Naive B cell (primary cell): ENCODE measurements around the gene ARL4C. TPM values are rescaled to one million over a fixed set of nuclear protein-coding genes. Genes with fewer than 3 reads are reported as not detected.
A peak's percentile ranks its signal among the peaks of the same experiment; 100 is the strongest.

ENCODE experiments used
- ATAC-seq, 2 donors: fragments of 150-1000 bp; cut with Tn5 transposase; 2 replicates each; pipeline ENCODE4 v1.10.0; 2021; ENCODE audit warnings: low read depth in 2 of 2, mild to moderate bottlenecking in 2 of 2, moderate library complexity in 2 of 2
- DNase-seq: peaks from one replicate; pipeline ENCODE4 v3.0.0; 2022
- H3K27ac Mint-ChIP-seq, 6 donors: one replicate each; pipeline ENCODE4 v1.8.0; 2020 to 2022; ENCODE audit warnings: mild to moderate bottlenecking in 6 of 6, mixed read lengths in 6 of 6, moderate library complexity in 5 of 6, inconsistent platforms in 2 of 6
- H3K27me3 Mint-ChIP-seq, 3 donors: one replicate each; pipeline ENCODE4 v1.8.0; 2021 to 2022; ENCODE audit warnings: mixed read lengths in 3 of 3, mild to moderate bottlenecking in 1 of 3
- H3K36me3 Mint-ChIP-seq, 2 donors: one replicate each; pipeline ENCODE4 v1.8.0; 2020 to 2022; ENCODE audit warnings: mixed read lengths in 2 of 2, inconsistent platforms in 1 of 2, mild to moderate bottlenecking in 1 of 2
- H3K4me1 Mint-ChIP-seq, 3 donors: one replicate each; pipeline ENCODE4 v1.8.0; 2020 to 2022; ENCODE audit warnings: mixed read lengths in 3 of 3, inconsistent platforms in 1 of 3, mild to moderate bottlenecking in 1 of 3, moderate library complexity in 1 of 3
- H3K4me3 Mint-ChIP-seq, 8 donors: one replicate each; pipeline ENCODE4 v1.8.0; 2020 to 2022; ENCODE audit warnings: mild to moderate bottlenecking in 8 of 8, mixed read lengths in 8 of 8, moderate library complexity in 8 of 8, inconsistent platforms in 2 of 8
- H3K9me3 Mint-ChIP-seq, 7 donors: one replicate each; pipeline ENCODE4 v1.8.0; 2020 to 2022; ENCODE audit warnings: mixed read lengths in 7 of 7, mild to moderate bottlenecking in 5 of 7, inconsistent platforms in 2 of 7, moderate library complexity in 1 of 7
- polyA plus RNA-seq, 6 donors: library from polyadenylated mRNA; unstranded; fragments of 300-500 nt; fragmentation: Illumina TruSeq; gene quantifications; one replicate each; pipeline ENCODE4 v1.2.3, GENCODE V29; 2021; ENCODE audit warnings: low read depth in 6 of 6

Gene ARL4C
- 10 to 100 TPM; 18.2 to 37.1 (median 28.5) TPM for polyA plus RNA-seq

GRCh38 chr2:234496835-234497593 is at the start of gene ARL4C:
Gene ARL4C (minus strand): TSS chr2:234497081. CDS start chr2:234496586, 495 bp downstream.
- Mint-ChIP-seq H3K27ac (peak within 1 kb of the TSS; percentile 86 to 97 (median 94)), H3K9me3 (no peaks in the 10 kb centered on the region), H3K36me3 (peaks cover 15 to 16% of the 10 kb centered on the region in 2 donors), H3K4me1 (peaks cover 35 to 57% (median 42%) of the 10 kb centered on the region in 3 donors), H3K27me3 (peaks cover 0 to 4% (median 2%) of the 10 kb centered on the region in 3 donors), H3K4me3 (peak within 1 kb of the TSS; percentile 87 to 98 (median 96))
- DNase-seq (peak; percentile 68), ATAC-seq (peak; percentile 49 to 53)

DNA sequence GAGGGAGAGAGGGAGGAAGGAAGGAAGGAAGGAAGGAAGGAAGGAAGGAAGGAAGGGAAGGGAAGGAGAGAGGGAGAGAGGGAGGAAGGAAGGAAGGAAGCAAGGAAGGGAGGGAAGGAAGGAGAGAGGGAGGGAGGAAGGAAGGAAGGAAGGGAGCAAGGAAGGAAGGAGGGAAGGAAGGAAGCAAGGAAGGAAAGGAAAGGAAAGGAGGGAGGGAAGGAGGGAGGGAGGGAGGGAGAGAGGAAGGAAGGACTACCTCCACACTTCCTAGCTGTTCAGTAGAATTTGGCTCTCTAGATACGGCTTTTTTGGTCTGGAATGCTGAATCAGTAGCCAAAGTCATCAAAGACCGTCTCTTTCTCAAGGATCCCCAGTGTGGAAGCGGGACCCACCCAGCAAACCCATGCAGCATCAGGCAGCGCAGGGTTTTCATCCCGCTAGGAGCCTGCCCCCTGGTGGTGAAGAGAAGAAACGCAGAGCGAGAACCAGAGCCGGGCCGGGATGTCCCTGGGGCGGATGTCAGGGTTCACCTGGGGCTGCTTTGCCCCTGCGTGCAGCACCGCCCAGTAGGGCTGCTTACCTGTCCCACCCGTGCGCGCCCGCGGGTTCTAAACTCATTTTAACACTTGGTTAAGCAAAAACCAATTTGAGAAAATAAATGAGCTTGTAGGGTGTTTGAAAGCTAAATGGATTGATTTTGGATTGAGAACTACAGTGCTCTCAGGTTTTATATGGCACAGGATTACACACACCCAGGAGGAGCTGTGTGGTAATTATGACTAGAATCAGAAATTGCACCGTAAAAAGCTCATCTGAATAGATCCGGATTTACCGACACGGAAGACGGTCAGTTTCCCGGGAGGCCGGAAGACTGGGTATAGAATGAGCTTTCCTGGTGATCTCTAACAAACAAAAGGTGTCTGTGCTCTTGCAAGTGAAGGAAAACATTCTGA is 48.1 kb upstream of the ARL4C start:
- H3K27ac Mint-ChIP-seq = no peak overlapping the region
- H3K27me3 Mint-ChIP-seq = peaks cover 49 to 60% (median 49%) of the 10 kb centered on the region in 3 donors
- no peaks in the 10 kb centered on the region for H3K36me3 Mint-ChIP-seq
- DNase-seq (peak; percentile 62), ATAC-seq (peak; percentile 69 to 85)
- no peak overlapping the region for H3K4me3 Mint-ChIP-seq
- peaks cover 0 to under 1% (median 0%) of the 10 kb centered on the region in 7 donors for H3K9me3 Mint-ChIP-seq
- peaks cover 0 to 6% (median 5%) of the 10 kb centered on the region in 3 donors for H3K4me1 Mint-ChIP-seq

DNA sequence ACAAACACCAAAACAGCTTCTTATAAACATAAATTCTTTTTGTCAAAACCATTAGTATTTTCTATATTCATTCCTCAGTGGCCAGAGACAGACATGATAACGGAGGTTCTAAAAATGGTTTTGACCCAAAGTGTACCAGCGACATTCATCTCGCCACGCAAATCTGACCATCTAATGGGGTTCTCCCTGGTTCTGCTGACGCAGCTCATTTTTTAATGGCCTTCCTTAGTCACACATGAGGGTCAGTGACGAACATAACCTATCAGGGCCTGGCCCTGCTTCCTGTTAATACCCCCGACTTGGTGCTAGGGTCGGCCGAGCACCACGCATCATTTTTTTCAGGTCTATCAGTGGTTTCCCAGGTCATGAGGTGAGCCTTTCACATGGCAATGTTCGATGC is 45.9 kb upstream of the ARL4C start:
- Mint-ChIP-seq H3K9me3 (peaks cover 0 to 6% (median 3%) of the 10 kb centered on the region in 7 donors), H3K4me3 (no peak overlapping the region), H3K36me3 (peaks cover 0 to 7% of the 10 kb centered on the region in 2 donors), H3K4me1 (peaks cover 0 to 6% (median 5%) of the 10 kb centered on the region in 3 donors), H3K27ac (no peak overlapping the region), H3K27me3 (peaks cover 37 to 46% (median 38%) of the 10 kb centered on the region in 3 donors)
- ATAC-seq (no peak), DNase-seq (no peak)

DNA sequence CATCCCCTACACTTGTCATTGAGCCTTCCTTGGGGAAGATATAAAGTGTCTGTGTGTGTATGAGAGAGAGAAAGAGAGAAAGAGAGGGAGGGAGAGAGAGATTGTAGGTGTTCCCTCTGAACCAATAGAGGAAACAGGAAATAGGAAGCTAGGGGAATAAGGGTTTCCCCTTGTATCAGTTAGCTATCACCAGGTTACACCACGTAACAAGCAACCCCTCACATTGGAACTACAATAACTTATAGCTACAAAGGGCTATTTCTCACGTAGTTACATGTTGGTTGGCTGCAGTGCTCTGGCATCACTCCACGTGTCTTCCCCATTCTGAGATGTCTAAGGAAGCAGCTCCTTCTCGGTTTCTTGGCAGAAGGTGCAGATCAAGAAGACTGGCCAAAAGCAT is 41.0 kb upstream of the ARL4C start:
- H3K9me3 Mint-ChIP-seq = peaks cover 0 to 6% (median 4%) of the 10 kb centered on the region in 7 donors
- H3K4me3 Mint-ChIP-seq = no peak overlapping the region
- peaks cover 0 to 13% of the 10 kb centered on the region in 2 donors for H3K36me3 Mint-ChIP-seq
- peaks cover 11 to 18% (median 16%) of the 10 kb centered on the region in 3 donors for H3K27me3 Mint-ChIP-seq
- no peak overlapping the region for H3K27ac Mint-ChIP-seq
- no peak for ATAC-seq
- H3K4me1 Mint-ChIP-seq = no peaks in the 10 kb centered on the region
- no peak for DNase-seq

DNA sequence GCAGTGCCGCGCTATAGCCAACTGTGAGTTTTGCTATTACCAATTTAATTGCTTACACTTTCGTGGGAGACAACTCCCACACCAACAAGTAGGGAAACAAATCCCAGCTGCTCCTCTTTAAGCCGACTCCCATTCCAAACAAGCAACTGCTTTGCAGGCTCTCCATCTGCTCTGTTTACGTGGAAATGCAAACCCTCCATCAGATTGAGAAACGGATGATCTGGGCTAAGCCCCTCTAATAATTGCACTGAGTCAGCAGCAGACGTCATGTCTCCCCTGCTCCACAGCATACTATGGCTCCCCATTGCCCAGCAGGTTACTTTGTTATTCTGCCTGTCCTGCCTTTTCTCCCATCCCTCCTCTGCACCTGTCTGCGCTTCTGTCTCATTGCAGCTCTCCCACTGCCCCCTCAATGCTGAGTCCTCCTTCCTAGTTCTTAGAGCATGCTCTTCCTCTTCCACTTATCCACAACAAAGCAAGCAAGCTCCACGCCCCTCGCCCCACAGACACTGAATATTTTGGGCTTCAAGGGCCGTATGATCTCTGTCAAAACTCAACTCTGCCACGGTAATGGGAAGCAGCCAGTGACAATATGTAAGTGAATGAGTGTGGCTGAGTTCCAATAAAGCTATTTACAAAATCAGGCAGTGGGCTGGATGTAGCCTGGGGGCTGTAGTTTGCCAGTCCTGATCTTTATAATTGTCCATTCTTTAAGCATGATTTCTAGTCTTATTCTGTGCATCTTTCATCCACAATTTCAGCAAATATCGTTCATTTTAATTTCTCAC is 39.5 kb upstream of the ARL4C start:
- peaks cover 17 to 26% (median 22%) of the 10 kb centered on the region in 3 donors for H3K27me3 Mint-ChIP-seq
- H3K36me3 Mint-ChIP-seq = peaks cover 0 to 20% of the 10 kb centered on the region in 2 donors
- H3K4me3 Mint-ChIP-seq = no peak overlapping the region
- no peak overlapping the region for H3K27ac Mint-ChIP-seq
- H3K4me1 Mint-ChIP-seq = no peaks in the 10 kb centered on the region
- ATAC-seq (no peak), DNase-seq (no peak)
- peaks cover 0 to 9% (median 6%) of the 10 kb centered on the region in 7 donors for H3K9me3 Mint-ChIP-seq

DNA sequence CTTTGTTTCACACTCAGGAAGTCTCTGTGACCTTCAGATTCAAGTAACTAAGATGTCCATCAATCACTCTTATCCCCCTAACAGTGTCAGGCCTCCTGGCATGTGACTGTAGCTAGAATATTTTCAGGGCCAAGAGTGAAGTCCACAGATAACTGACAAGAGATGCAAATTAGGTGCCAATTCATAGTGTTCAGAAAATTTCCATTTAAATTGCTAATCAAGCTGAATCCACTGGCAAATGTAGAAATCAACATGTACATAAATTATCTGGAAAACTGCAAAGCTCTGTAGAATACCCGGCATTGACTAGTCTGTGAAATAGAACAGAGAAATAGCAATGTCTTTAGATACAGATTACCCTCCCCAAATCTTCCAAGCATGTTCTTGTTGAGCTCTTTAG is 38.6 kb upstream of the ARL4C start:
- Mint-ChIP-seq H3K9me3 (peaks cover 0 to 9% (median 6%) of the 10 kb centered on the region in 7 donors), H3K4me3 (no peak overlapping the region), H3K36me3 (peaks cover 0 to 20% of the 10 kb centered on the region in 2 donors), H3K4me1 (no peaks in the 10 kb centered on the region), H3K27ac (no peak overlapping the region), H3K27me3 (peaks cover 22 to 32% (median 31%) of the 10 kb centered on the region in 3 donors)
- ATAC-seq (no peak), DNase-seq (no peak)

GRCh38 chr2:234534515-234534914 is 37.6 kb upstream of the ARL4C start:
- no peaks in the 10 kb centered on the region for H3K4me1 Mint-ChIP-seq
- peaks cover 0 to 16% of the 10 kb centered on the region in 2 donors for H3K36me3 Mint-ChIP-seq
- H3K4me3 Mint-ChIP-seq = no peak overlapping the region
- DNase-seq (no peak), ATAC-seq (no peak)
- H3K27me3 Mint-ChIP-seq = peaks cover 25 to 36% (median 34%) of the 10 kb centered on the region in 3 donors
- no peak overlapping the region for H3K27ac Mint-ChIP-seq
- H3K9me3 Mint-ChIP-seq = peaks cover 0 to 6% (median 5%) of the 10 kb centered on the region in 7 donors

DNA sequence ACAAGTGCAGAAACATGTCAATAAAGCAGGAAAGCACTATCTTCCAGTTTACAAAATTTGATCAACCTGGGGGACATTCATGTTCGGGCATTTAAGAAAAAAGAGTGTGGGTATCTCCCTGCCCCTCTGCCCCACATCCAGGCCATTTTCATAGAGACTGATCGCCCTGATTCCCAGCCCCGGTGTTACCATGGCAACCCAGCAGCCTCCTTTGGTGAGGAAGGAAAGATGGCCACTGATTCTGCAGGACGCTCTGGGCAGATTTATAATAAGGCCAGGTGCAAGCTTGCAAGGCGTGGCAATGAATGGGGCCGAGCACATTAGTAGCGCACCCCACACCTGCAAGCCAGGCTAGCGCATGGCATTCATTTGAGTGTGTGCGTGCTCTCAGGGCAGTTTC is 36.7 kb upstream of the ARL4C start:
- no peak overlapping the region for H3K4me3 Mint-ChIP-seq
- DNase-seq (no peak), ATAC-seq (no peak)
- H3K4me1 Mint-ChIP-seq = no peaks in the 10 kb centered on the region
- H3K9me3 Mint-ChIP-seq = peaks cover 0 to 6% (median 2%) of the 10 kb centered on the region in 7 donors
- peak overlapping the region in 1 of 6 donors; percentile 30 for H3K27ac Mint-ChIP-seq
- H3K27me3 Mint-ChIP-seq = peaks cover 22 to 40% (median 39%) of the 10 kb centered on the region in 3 donors
- H3K36me3 Mint-ChIP-seq = peaks cover 0 to 13% of the 10 kb centered on the region in 2 donors

DNA sequence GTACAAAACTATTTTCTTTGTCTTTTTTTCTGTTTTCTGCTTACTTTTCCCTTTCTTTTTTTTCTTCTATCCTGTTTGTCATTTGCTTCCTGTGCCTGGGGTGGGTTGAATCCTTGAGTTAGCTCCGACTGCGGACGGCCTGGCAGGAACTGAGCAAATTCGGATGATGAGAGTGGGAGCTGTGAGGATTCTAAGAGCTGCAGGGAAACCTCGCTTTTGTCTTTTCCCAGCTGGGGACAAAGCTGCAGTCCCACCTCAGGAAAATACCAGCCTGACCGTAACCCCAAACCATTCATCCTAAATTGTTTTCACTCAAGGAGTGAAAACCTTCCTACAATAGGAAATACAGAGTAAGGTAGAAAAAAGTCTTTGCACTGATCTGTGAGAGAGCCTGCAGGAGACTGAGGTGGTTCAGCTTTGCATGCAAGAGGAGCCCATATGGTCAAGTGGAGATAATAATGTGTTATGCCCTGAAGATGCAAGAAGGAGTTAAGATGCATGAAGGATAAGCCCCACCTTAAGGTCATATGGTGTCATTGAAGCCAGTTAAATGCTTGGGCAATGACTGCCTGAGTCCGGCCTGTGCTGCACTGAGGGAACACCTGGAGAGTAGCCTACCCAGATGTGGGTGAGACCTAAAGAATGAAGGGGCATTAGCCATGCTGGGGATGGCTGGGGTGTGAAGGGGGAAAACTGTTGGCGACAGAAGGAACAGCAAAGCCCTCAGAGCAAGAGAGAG is 31.7 kb upstream of the ARL4C start:
- peaks cover 4 to 20% (median 15%) of the 10 kb centered on the region in 7 donors for H3K9me3 Mint-ChIP-seq
- no peak overlapping the region for H3K4me3 Mint-ChIP-seq
- DNase-seq (no peak), ATAC-seq (no peak)
- H3K36me3 Mint-ChIP-seq = peaks cover 0 to 13% of the 10 kb centered on the region in 2 donors
- H3K4me1 Mint-ChIP-seq = peaks cover 0 to 4% (median 0%) of the 10 kb centered on the region in 3 donors
- no peak overlapping the region for H3K27ac Mint-ChIP-seq
- peaks cover 28 to 48% (median 48%) of the 10 kb centered on the region in 3 donors for H3K27me3 Mint-ChIP-seq

GRCh38 chr2:234526711-234527110 is 29.8 kb upstream of the ARL4C start:
- no peak for ATAC-seq
- Mint-ChIP-seq H3K9me3 (peaks cover 0 to 15% (median 11%) of the 10 kb centered on the region in 7 donors), H3K36me3 (no peaks in the 10 kb centered on the region), H3K4me1 (peaks cover 0 to 4% (median 0%) of the 10 kb centered on the region in 3 donors), H3K27me3 (peaks cover 25 to 47% (median 39%) of the 10 kb centered on the region in 3 donors), H3K4me3 (no peak overlapping the region), H3K27ac (peak overlapping the region in 1 of 6 donors; percentile 24)
- no peak for DNase-seq

DNA sequence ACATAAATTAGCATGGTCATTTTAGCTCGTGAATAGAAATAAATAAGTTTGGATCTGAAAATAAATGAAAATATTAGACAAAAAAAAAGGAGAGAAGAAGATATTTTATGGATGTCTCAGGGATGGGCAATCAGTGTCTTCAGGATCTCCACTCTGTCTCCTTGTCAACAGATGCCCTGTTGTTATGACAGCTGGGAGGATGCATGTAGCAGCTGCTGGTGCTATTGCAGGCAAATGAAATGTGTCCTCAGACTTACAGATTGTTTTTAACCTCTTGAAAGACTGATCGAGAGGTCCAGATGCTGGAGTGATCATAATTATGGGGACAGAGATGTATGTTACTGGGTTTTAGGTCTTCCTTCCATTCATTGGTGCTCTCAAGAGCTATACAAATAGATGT is 24.7 kb upstream of the ARL4C start:
- no peaks in the 10 kb centered on the region for H3K36me3 Mint-ChIP-seq
- no peak overlapping the region for H3K4me3 Mint-ChIP-seq
- DNase-seq (no peak), ATAC-seq (no peak)
- H3K4me1 Mint-ChIP-seq = peaks cover 0 to 4% (median 0%) of the 10 kb centered on the region in 3 donors
- no peak overlapping the region for H3K27ac Mint-ChIP-seq
- peaks cover 5 to 24% (median 9%) of the 10 kb centered on the region in 3 donors for H3K27me3 Mint-ChIP-seq
- H3K9me3 Mint-ChIP-seq = peaks cover 0 to 15% (median 11%) of the 10 kb centered on the region in 7 donors
